ENCODE results near the gene DENR.
"Not testable (repeated sequence)": the region's sequence is repeated elsewhere in the genome, so short reads cannot be mapped to it uniquely, and the experiment has no call there.

The DENR gene

GRCh38 chr12:122789637-122790036 is 37.0 kb downstream of the DENR start:
- TF ChIP-seq, protein P1, sequence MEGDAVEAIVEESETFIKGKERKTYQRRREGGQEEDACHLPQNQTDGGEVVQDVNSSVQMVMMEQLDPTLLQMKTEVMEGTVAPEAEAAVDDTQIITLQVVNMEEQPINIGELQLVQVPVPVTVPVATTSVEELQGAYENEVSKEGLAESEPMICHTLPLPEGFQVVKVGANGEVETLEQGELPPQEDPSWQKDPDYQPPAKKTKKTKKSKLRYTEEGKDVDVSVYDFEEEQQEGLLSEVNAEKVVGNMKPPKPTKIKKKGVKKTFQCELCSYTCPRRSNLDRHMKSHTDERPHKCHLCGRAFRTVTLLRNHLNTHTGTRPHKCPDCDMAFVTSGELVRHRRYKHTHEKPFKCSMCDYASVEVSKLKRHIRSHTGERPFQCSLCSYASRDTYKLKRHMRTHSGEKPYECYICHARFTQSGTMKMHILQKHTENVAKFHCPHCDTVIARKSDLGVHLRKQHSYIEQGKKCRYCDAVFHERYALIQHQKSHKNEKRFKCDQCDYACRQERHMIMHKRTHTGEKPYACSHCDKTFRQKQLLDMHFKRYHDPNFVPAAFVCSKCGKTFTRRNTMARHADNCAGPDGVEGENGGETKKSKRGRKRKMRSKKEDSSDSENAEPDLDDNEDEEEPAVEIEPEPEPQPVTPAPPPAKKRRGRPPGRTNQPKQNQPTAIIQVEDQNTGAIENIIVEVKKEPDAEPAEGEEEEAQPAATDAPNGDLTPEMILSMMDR (IDR thresholded peaks at IDR 0.05; ENCODE audit: low read depth, low read length) = no peak
- DNase-seq (ENCODE audit: low read depth in 2 of 2) = no peak
- H3K4me3 ChIP-seq (replicated peaks in 1 of 2; ENCODE audit: low read depth in 2 of 2, low read length in 2 of 2) = no peak overlapping the region

GRCh38 chr12:122790393-122791075 is 37.9 kb downstream of the DENR start:
- H3K4me3 ChIP-seq (replicated peaks in 1 of 2; ENCODE audit: low read depth in 2 of 2, low read length in 2 of 2) = no peak overlapping the region
- peak; percentile 20 to 55 for DNase-seq (ENCODE audit: low read depth in 2 of 2)
- TF ChIP-seq, protein P1 (IDR thresholded peaks at IDR 0.05; ENCODE audit: low read depth, low read length) = no peak

- DNase-seq (ENCODE audit: low read depth in 2 of 2) = peak; percentile 78 to 80
Measured at GRCh38 chr12:122793685-122794106, 41.1 kb downstream of the DENR start.

GRCh38 chr12:122795807-122796206 is 43.2 kb downstream of the DENR start:
- TF ChIP-seq, protein P1 (IDR thresholded peaks at IDR 0.05; ENCODE audit: low read depth, low read length) = no peak
- no peak overlapping the region for H3K4me3 ChIP-seq (replicated peaks in 1 of 2; ENCODE audit: low read depth in 2 of 2, low read length in 2 of 2)
- DNase-seq (ENCODE audit: low read depth in 2 of 2) = no peak

More at GRCh38 chr12:122793685-122794106, 41.1 kb downstream of the DENR start:
- TF ChIP-seq, protein P1 (IDR thresholded peaks at IDR 0.05; ENCODE audit: low read depth, low read length) = peak; percentile 61
- H3K4me3 ChIP-seq (replicated peaks in 1 of 2; ENCODE audit: low read depth in 2 of 2, low read length in 2 of 2) = no peak overlapping the region

DNA sequence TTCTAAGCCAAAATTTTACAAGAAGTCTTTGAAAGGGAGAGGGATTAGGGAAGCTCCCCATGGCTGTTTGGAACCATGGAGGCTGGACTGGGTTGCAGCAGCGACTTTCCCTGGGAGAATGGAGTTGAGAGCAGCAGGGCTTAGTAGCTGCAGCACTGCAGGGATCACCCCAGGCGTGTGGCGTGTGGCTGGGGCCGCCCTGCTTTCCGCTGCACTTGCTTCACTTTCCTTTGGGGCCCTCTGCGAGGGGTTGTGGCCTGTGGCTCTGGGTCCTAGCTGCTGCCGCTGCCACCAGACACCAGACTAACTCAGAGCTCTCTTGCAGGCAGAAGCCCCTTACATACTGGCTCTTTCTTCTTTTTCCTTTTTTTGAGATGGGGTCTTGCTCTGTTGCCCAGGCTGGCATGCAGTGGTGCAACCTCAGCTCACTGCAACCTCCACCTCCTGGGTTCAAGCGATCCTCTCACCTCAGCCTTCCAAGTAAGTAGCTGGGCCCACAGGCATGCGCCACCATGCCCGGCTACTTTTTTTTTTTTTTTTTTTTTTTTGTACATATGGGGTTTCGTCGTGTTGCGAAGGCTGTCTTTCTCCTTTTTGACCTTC is 47.1 kb downstream of the DENR start:
- no peak for DNase-seq (ENCODE audit: low read depth in 2 of 2)
- H3K4me3 ChIP-seq (replicated peaks in 1 of 2; ENCODE audit: low read depth in 2 of 2, low read length in 2 of 2) = no peak overlapping the region
- TF ChIP-seq, protein P1 (IDR thresholded peaks at IDR 0.05; ENCODE audit: low read depth, low read length) = no peak

GRCh38 chr12:122803937-122804336 is 51.3 kb downstream of the DENR start:
- no peak overlapping the region for H3K4me3 ChIP-seq (replicated peaks in 1 of 2; ENCODE audit: low read depth in 2 of 2, low read length in 2 of 2)
- no peak for DNase-seq (ENCODE audit: low read depth in 2 of 2)
- TF ChIP-seq, protein P1 (IDR thresholded peaks at IDR 0.05; ENCODE audit: low read depth, low read length) = no peak

DNA sequence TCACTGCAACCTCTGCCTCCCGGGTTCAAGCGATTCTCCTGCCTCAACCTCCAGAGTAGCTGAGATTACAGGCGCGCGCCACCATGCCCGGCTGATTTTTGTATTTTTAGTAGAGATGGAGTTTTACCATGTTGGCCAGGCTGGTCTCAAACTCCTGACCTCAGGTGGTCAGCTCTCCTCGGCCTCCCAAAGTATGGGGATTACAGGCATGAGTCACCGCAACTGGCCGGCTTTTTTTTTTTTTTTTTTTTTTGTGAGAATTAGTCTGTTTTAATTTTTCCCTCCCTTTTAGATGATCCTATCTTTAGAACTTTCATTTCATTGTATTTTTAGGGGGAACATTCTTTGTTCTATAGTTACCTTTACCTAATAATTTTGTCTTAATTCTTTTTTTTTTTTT is 52.3 kb downstream of the DENR start:
- not testable (repeated sequence) for H3K4me3 ChIP-seq (replicated peaks in 1 of 2; ENCODE audit: low read depth in 2 of 2, low read length in 2 of 2); DNase-seq (ENCODE audit: low read depth in 2 of 2)

Data from cardiac fibroblast (primary cell).